ENCODE data around the gene CCDC59.
"Not testable (repeated sequence)": the region's sequence is repeated elsewhere in the genome, so short reads cannot be mapped to it uniquely, and the experiment has no call there.

The CCDC59 gene

GRCh38 chr12:82361461-82361915, 3.3 kb upstream of the CCDC59 start:
- Histone ChIP-seq H3K27ac (ENCODE audit: low read depth, low read length, severe bottlenecking) (no peak overlapping the region), H3K36me3 (ENCODE audit: control insufficient read depth, insufficient read depth, low read length) (peaks cover 4% of the 10 kb centered on the region), H3K4me1 (ENCODE audit: control insufficient read depth, insufficient read depth, low read length, poor library complexity, severe bottlenecking) (no peaks in the 10 kb centered on the region), H3K4me3 (ENCODE audit: extremely low read depth, insufficient read depth, low read length, poor library complexity, severe bottlenecking) (no peak overlapping the region), H3K9me3 (ENCODE audit: control insufficient read depth, low read length) (no peaks in the 10 kb centered on the region)
- WGBS, 2 experiments (ENCODE audit: insufficient coverage in 2 of 2) = 81 to 90% methylated on average over 15 to 18 of the region's 22 CpGs

- peaks cover 10% of the 10 kb centered on the region for H3K36me3 ChIP-seq (ENCODE audit: control insufficient read depth, insufficient read depth, low read length)
- not testable (repeated sequence) for H3K9me3 ChIP-seq (ENCODE audit: control insufficient read depth, low read length); H3K27ac ChIP-seq (ENCODE audit: low read depth, low read length, severe bottlenecking); H3K4me3 ChIP-seq (ENCODE audit: extremely low read depth, insufficient read depth, low read length, poor library complexity, severe bottlenecking); H3K4me1 ChIP-seq (ENCODE audit: control insufficient read depth, insufficient read depth, low read length, poor library complexity, severe bottlenecking)
- 100% methylated on average over 8 to 10 of the region's 11 CpGs for WGBS, 2 experiments (ENCODE audit: insufficient coverage in 2 of 2)
These were observed 2.6 kb upstream of the CCDC59 start for GRCh38 chr12:82360834-82361233.

- Histone ChIP-seq H3K4me3 (ENCODE audit: extremely low read depth, insufficient read depth, low read length, poor library complexity, severe bottlenecking) (peak overlapping the region; percentile 83), H3K4me1 (ENCODE audit: control insufficient read depth, insufficient read depth, low read length, poor library complexity, severe bottlenecking) (no peaks in the 10 kb centered on the region), H3K36me3 (ENCODE audit: control insufficient read depth, insufficient read depth, low read length) (peaks cover 22% of the 10 kb centered on the region), H3K27ac (ENCODE audit: low read depth, low read length, severe bottlenecking) (no peak overlapping the region), H3K9me3 (ENCODE audit: control insufficient read depth, low read length) (no peaks in the 10 kb centered on the region)
- WGBS, 2 experiments (ENCODE audit: insufficient coverage in 2 of 2) = 34 to 58% methylated on average over 3 to 4 of the region's 4 CpGs
These were observed 910 bp upstream of the CCDC59 start for GRCh38 chr12:82359115-82359478.

- peak overlapping the region; percentile 83 for H3K4me3 ChIP-seq (ENCODE audit: extremely low read depth, insufficient read depth, low read length, poor library complexity, severe bottlenecking)
- H3K36me3 ChIP-seq (ENCODE audit: control insufficient read depth, insufficient read depth, low read length) = peaks cover 23% of the 10 kb centered on the region
- 0 to 1% methylated on average over 6 to 7 of the region's 10 CpGs for WGBS, 2 experiments (ENCODE audit: insufficient coverage in 2 of 2)
- no peaks in the 10 kb centered on the region for H3K9me3 ChIP-seq (ENCODE audit: control insufficient read depth, low read length)
- no peaks in the 10 kb centered on the region for H3K4me1 ChIP-seq (ENCODE audit: control insufficient read depth, insufficient read depth, low read length, poor library complexity, severe bottlenecking)
- peak overlapping the region; percentile 97 for H3K27ac ChIP-seq (ENCODE audit: low read depth, low read length, severe bottlenecking)
These were observed 365 bp downstream of the CCDC59 start for GRCh38 chr12:82357845-82358199.

GRCh38 chr12:82357340-82357739, 847 bp downstream of the CCDC59 start:
- Histone ChIP-seq H3K27ac (ENCODE audit: low read depth, low read length, severe bottlenecking) (peak overlapping the region; percentile 97), H3K36me3 (ENCODE audit: control insufficient read depth, insufficient read depth, low read length) (peaks cover 26% of the 10 kb centered on the region), H3K9me3 (ENCODE audit: control insufficient read depth, low read length) (no peaks in the 10 kb centered on the region), H3K4me3 (ENCODE audit: extremely low read depth, insufficient read depth, low read length, poor library complexity, severe bottlenecking) (peak overlapping the region; percentile 83), H3K4me1 (ENCODE audit: control insufficient read depth, insufficient read depth, low read length, poor library complexity, severe bottlenecking) (no peaks in the 10 kb centered on the region)
- 78% methylated on average over 1 of the region's 4 CpGs for WGBS, 2 experiments (ENCODE audit: insufficient coverage in 2 of 2)

GRCh38 chr12:82351390-82351789, 6.8 kb downstream of the CCDC59 start:
- peaks cover 33% of the 10 kb centered on the region for H3K36me3 ChIP-seq (ENCODE audit: control insufficient read depth, insufficient read depth, low read length)

GRCh38 chr12:82350161-82350560, 8.0 kb downstream of the CCDC59 start:
- 90 to 96% methylated on average over 2 to 3 of the region's 3 CpGs for WGBS, 2 experiments (ENCODE audit: insufficient coverage in 2 of 2)
- no peak overlapping the region for H3K27ac ChIP-seq (ENCODE audit: low read depth, low read length, severe bottlenecking)
- H3K9me3 ChIP-seq (ENCODE audit: control insufficient read depth, low read length) = no peaks in the 10 kb centered on the region
- no peak overlapping the region for H3K4me3 ChIP-seq (ENCODE audit: extremely low read depth, insufficient read depth, low read length, poor library complexity, severe bottlenecking)
- no peaks in the 10 kb centered on the region for H3K4me1 ChIP-seq (ENCODE audit: control insufficient read depth, insufficient read depth, low read length, poor library complexity, severe bottlenecking)
- peaks cover 21% of the 10 kb centered on the region for H3K36me3 ChIP-seq (ENCODE audit: control insufficient read depth, insufficient read depth, low read length)

More at GRCh38 chr12:82351390-82351789, 6.8 kb downstream of the CCDC59 start:
- 93 to 100% methylated on average over 3 of the region's 6 CpGs for WGBS, 2 experiments (ENCODE audit: insufficient coverage in 2 of 2)
- Histone ChIP-seq H3K4me3 (ENCODE audit: extremely low read depth, insufficient read depth, low read length, poor library complexity, severe bottlenecking) (no peak overlapping the region), H3K27ac (ENCODE audit: low read depth, low read length, severe bottlenecking) (no peak overlapping the region), H3K9me3 (ENCODE audit: control insufficient read depth, low read length) (no peaks in the 10 kb centered on the region), H3K4me1 (ENCODE audit: control insufficient read depth, insufficient read depth, low read length, poor library complexity, severe bottlenecking) (no peaks in the 10 kb centered on the region)

GRCh38 chr12:82329508-82329907, 28.7 kb downstream of the CCDC59 start:
- WGBS, 2 experiments (ENCODE audit: insufficient coverage in 2 of 2) = no CpG with 5 or more reads among the region's 1 CpG
- Histone ChIP-seq H3K36me3 (ENCODE audit: control insufficient read depth, insufficient read depth, low read length) (no peaks in the 10 kb centered on the region), H3K4me1 (ENCODE audit: control insufficient read depth, insufficient read depth, low read length, poor library complexity, severe bottlenecking) (no peaks in the 10 kb centered on the region), H3K27ac (ENCODE audit: low read depth, low read length, severe bottlenecking) (no peak overlapping the region), H3K4me3 (ENCODE audit: extremely low read depth, insufficient read depth, low read length, poor library complexity, severe bottlenecking) (no peak overlapping the region), H3K9me3 (ENCODE audit: control insufficient read depth, low read length) (no peaks in the 10 kb centered on the region)

GRCh38 chr12:82327861-82328260, 30.3 kb downstream of the CCDC59 start:
- no peak overlapping the region for H3K4me3 ChIP-seq (ENCODE audit: extremely low read depth, insufficient read depth, low read length, poor library complexity, severe bottlenecking)
- WGBS, 2 experiments (ENCODE audit: insufficient coverage in 2 of 2) = 100% methylated on average over 1 of the region's 1 CpG; no CpG with 5 or more reads in 1 of the 2 experiments
- no peaks in the 10 kb centered on the region for H3K36me3 ChIP-seq (ENCODE audit: control insufficient read depth, insufficient read depth, low read length)
- no peaks in the 10 kb centered on the region for H3K9me3 ChIP-seq (ENCODE audit: control insufficient read depth, low read length)
- H3K4me1 ChIP-seq (ENCODE audit: control insufficient read depth, insufficient read depth, low read length, poor library complexity, severe bottlenecking) = no peaks in the 10 kb centered on the region
- H3K27ac ChIP-seq (ENCODE audit: low read depth, low read length, severe bottlenecking) = no peak overlapping the region

GRCh38 chr12:82326905-82327503, 31.2 kb downstream of the CCDC59 start:
- Histone ChIP-seq H3K27ac (ENCODE audit: low read depth, low read length, severe bottlenecking) (no peak overlapping the region), H3K36me3 (ENCODE audit: control insufficient read depth, insufficient read depth, low read length) (no peaks in the 10 kb centered on the region), H3K4me3 (ENCODE audit: extremely low read depth, insufficient read depth, low read length, poor library complexity, severe bottlenecking) (no peak overlapping the region), H3K4me1 (ENCODE audit: control insufficient read depth, insufficient read depth, low read length, poor library complexity, severe bottlenecking) (no peaks in the 10 kb centered on the region), H3K9me3 (ENCODE audit: control insufficient read depth, low read length) (no peaks in the 10 kb centered on the region)
- no CpG with 5 or more reads among the region's 1 CpG for WGBS, 2 experiments (ENCODE audit: insufficient coverage in 2 of 2)

- Histone ChIP-seq H3K27ac (ENCODE audit: low read depth, low read length, severe bottlenecking) (no peak overlapping the region), H3K9me3 (ENCODE audit: control insufficient read depth, low read length) (no peaks in the 10 kb centered on the region), H3K4me3 (ENCODE audit: extremely low read depth, insufficient read depth, low read length, poor library complexity, severe bottlenecking) (no peak overlapping the region), H3K4me1 (ENCODE audit: control insufficient read depth, insufficient read depth, low read length, poor library complexity, severe bottlenecking) (no peaks in the 10 kb centered on the region), H3K36me3 (ENCODE audit: control insufficient read depth, insufficient read depth, low read length) (no peaks in the 10 kb centered on the region)
- no CpG with 5 or more reads among the region's 4 CpGs for WGBS, 2 experiments (ENCODE audit: insufficient coverage in 2 of 2)
These were observed 32.4 kb downstream of the CCDC59 start for GRCh38 chr12:82325540-82326336.
